Stimulated activated CD8-positive, alpha-beta memory T cell treated with anti-CD3 and anti-CD28 coated beads, Interleukin-12 subunit alpha, Interleukin-12 subunit beta, amount 100 ng/mL, for 4 hours (primary cell): Measurements from ENCODE around the gene ODAD4.

Source experiments
- DNase-seq: peaks from one replicate; pipeline ENCODE4 v3.0.0-alpha.2; 2020; ENCODE audit warnings: low read depth

ODAD4 gene, protein sequence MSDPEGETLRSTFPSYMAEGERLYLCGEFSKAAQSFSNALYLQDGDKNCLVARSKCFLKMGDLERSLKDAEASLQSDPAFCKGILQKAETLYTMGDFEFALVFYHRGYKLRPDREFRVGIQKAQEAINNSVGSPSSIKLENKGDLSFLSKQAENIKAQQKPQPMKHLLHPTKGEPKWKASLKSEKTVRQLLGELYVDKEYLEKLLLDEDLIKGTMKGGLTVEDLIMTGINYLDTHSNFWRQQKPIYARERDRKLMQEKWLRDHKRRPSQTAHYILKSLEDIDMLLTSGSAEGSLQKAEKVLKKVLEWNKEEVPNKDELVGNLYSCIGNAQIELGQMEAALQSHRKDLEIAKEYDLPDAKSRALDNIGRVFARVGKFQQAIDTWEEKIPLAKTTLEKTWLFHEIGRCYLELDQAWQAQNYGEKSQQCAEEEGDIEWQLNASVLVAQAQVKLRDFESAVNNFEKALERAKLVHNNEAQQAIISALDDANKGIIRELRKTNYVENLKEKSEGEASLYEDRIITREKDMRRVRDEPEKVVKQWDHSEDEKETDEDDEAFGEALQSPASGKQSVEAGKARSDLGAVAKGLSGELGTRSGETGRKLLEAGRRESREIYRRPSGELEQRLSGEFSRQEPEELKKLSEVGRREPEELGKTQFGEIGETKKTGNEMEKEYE

DNA sequence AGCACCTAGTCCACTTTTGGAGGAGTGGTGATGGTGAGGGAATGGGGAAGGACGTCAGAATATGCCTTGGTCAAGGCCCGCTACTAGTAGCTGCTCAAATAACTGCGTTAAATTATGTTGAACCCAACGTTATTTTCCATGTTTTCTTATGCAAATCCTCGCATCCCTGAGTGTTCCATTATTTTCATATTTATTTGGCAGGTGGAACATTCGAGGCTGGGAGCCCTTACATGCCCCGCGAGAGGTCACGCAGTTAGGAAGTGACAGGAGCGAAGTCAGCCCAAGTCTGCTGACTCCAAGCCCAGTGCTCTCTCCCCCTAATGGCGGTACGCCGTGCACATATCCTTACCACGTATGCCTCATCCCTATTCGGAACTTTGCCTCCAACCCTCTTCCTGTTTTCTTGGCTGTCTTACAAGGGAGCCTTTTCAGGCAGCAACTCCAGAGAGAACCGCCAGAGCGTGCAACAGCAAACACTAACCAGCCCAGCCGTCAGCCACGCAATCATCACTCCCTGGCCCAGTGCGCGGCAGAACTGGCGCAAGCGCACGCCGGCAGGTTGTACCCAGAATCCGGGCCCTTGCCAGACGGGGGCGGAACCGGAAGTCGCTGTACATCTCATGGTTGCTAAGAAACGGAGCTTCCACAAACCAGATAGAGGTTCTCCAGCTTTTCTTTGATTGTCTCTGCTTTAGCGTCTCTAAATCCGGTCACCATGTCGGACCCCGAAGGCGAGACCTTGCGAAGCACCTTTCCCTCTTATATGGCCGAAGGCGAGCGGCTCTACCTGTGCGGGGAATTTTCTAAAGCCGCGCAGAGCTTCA is at the start of gene ODAD4:
Gene ODAD4 (plus strand): TSS at position 609 of the 824 bp plus-strand sequence. CDS start 107 bp downstream, at position 716.
- DNase-seq: peak; percentile 91

DNA sequence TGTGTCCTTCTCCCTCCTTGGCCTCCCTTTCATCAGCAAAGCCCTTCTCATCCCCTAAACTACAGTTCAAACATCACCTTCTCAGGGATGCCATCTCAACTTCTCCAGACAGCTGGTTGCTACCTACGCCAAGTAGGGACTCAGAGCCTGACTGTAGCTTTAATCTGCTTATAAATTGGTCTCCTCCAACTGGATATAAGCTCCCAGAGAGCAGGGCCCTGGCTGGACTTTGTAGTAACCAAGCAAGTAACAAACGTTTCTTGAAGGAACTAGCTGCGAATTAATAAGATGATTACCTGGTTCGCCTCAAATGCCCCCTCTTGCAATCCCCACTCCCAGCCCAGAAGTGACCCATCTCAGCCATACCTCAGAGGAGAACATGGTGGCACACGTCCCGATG is 47.7 kb upstream of the ODAD4 start:
- no peak for DNase-seq

- no peak for DNase-seq
Observed at GRCh38 chr17:41885733-41886132, 44.7 kb upstream of the ODAD4 start.

DNA sequence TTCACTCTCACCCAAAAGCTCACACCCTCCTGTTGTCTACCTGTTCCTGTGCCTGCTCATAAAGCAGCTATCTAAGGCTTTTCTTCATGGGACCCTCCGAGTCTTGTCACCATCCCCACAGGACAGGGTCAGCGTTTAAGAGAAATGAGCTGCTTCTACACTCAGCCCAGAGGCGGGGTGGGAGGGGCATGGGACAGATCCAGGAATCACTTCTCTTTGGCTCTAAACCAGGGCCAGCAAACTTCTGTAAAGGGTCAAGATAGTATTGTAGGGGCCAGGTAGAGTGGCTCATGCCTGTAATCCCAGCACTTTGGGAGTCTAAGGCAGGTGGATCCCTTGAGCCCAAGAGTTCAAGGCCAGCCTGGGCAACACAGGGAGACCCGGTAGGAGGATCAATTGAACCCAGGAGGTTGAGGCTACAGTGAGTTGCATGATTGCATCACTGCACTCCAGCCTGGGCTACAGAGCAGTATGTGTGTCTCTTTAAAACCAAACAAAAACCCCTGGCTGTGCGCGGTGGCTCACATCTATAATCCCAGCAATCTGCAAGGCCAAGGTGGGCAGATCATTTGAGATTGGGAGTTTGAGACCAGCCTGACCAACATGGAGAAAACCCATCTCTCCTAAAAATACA is 42.0 kb upstream of the ODAD4 start:
- no peak for DNase-seq

DNA sequence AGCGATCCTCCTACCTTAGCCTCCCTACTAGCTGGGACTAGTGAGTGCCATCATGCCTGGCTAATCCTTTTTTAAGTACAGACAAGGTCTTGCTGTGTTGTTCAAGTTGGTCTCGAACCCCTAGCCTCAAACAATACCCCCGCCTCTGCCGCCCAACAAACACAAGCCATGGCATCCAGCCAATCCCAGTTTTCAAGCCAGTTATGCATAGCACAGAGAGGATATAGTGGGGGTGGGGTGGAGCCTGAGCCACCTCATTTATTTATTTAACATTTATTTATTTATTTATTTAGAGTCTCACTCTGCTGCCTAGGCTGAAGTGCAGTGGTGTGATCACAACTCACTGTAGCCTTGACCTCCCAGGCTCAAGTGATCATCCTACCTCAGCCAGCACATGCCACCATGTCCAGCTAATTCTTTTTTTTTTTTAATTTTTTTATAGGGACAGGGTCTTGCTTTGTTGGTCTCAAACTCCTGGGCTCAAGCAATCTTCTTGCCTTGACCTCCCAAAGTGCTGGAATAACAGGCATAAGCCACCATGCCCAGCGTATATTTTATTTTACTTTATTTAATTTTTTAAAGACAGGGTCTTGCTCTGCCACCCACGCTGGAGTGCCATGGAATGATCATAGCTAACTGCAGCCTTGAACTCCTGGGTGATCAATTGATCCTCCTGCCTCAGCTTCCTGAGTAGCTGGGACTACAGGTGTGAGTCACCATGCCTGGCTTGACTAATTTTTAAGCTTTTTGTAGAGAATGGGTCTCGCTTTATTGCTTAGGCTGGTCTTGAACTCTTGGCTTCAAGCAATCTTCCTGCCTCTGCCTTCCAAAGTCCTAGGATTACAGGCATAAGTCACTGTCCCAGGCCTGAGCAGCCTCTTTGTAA is 39.0 kb upstream of the ODAD4 start:
- DNase-seq: no peak

DNA sequence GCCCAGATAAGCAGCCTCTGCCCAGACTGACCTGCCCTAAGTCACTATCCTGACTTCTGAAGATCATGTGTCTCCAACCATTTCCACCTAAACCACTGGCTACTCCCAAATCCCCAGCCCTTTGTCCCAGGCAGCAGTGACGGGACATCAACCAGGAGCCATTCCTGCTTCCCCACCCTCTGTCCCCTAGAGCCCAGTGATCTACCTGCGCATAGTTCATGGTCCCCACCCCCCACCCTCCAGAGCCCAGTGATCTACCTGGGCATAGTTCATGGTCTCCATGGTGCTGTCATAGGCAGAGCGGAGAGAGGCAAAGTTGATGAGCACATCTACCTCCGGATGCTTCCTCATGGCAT is 38.4 kb upstream of the ODAD4 start:
- DNase-seq: no peak

- no peak for DNase-seq
Observed at GRCh38 chr17:41893384-41893783, 37.0 kb upstream of the ODAD4 start.

DNA sequence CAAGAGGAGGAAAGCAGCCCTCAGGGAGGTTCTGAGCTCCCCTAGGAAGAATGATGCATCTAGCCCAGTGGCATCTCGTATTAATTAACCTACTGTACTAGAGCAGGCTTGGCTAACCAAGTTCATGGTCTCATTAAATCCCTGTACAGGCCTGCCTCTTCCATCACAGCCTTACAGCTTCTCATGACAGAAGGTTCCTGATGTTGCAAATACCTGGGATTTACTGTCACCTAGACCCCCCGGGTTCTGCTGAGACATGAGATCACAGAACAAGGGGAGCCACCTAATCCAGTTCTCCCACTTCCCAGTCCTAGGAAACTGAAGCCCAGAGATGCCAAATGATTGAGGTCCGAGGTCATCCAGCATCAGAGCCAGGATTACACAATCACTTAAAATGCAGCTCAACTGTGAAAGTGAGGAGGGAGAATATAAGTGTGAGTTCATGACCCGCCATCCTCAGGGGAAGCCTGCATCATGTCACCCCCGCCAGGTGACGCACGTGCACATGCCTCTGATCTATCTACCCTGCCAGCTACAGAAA is 35.6 kb upstream of the ODAD4 start:
- no peak for DNase-seq

DNA sequence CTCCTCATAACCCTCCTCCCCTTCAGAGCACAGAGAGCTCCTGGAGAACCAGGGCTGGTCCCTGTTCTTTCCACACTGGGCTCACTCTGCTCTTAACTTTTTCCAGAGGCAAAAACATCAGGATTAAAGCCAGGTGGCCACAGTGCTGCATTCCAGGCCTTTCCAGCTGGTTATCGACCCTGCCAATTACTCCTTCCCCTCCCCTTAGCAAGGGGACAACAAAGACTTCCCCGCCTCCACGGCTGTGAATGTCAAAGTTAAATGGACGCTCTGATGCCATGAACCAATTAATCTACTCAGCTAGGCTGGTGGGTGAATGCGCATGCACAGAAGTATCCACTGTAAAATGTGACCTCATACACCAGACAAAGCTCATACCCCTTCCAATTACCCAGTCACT is 34.8 kb upstream of the ODAD4 start:
- DNase-seq: no peak

DNA sequence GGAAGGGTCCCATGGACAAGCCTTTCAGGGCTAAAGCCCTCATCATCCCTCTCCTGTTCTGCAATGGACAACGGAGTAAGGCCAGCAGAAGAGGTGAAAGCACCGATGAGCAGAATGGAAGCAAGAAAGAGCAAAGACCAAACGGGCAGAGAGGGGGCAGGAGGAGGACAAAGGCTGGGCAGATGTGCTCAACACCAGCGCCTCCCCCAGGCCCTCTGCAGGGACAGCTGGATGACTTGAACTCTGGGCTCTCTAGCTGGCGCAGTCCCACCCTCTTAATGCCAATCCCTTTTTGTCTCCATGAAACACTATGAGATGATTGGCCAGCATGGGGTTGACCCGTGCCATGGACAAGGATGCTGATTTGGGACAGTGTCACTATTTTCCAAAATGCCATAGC is 33.7 kb upstream of the ODAD4 start:
- DNase-seq: no peak

- no peak for DNase-seq
Observed at GRCh38 chr17:41901646-41902045, 28.8 kb upstream of the ODAD4 start.

DNA sequence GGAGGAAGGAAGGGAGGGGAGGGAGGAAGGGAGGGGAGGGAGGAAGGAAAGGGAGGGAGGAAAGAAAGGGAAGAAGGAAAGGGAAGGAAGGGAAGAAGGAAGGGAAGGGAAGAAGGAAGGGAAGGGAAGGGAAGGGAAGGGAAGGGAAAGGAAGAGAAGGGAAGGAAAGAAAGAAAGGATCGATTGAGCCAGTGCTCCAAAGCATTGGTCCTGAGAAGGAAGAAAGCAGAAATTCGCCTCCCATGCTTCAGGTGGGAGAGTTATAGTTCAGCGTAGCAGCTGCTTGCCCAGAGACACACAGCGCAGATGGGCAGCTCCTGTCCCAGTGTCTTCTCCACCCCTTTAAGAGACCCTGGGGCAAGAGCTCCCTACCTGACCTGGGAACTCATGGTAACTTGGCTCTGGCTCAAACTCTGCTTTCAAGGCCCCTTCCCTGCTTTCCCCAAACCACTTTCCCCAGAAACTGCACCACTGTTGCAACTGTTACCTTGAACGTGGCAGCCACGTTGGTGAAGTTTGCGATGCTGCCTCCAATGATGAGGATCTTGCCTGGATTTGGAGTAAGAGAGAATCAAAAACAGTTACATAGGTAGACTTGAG is 26.1 kb upstream of the ODAD4 start:
- no peak for DNase-seq

- DNase-seq: no peak
Observed at GRCh38 chr17:41905172-41905571, 25.2 kb upstream of the ODAD4 start.

GRCh38 chr17:41906465-41907184 is 23.8 kb upstream of the ODAD4 start:
- no peak for DNase-seq

DNA sequence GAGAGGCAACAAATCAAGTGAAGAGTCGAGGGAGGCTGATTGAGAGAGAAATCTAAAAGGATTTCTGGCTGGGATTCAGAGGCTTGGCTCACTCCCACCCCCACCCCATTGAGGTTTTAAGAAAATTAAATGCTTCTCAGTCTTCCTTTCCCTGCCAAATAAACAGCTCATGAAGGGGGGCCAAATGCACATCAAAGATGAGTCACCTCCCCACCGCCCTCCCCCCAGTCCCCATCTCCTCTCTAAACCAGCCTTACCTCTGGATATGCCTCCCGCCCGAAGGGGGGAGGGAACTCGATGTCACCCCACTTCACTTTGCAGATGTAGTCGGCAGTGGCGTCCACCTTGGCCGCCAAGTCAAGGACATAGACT is 23.2 kb upstream of the ODAD4 start:
- no peak for DNase-seq

GRCh38 chr17:41907633-41908539 is 22.5 kb upstream of the ODAD4 start:
- DNase-seq: no peak

DNA sequence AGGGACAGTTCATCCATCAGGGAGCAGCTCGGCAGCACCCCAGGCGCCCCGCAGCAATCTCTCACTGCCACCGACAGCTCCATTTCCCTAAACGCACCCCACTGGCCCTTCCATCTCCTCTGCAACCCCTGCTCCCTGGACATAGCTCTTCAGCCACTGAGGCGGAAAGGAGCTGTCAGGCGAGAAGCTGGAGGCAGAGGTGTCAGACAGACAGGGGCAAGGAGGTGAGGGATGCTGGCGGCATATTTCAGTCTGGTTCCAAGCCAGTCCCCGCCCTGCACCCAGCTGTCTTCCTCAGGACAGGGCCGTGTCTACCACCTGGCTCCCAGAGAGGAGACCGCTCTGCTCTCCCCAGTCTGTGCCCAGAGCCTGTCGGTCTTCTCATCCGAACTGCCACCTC is 21.3 kb upstream of the ODAD4 start:
- DNase-seq: no peak

GRCh38 chr17:41910701-41911391 is 19.6 kb upstream of the ODAD4 start:
- no peak for DNase-seq
